ENCODE data around the gene ERCC2. TPM values are rescaled to one million over a fixed set of nuclear protein-coding genes. Genes with fewer than 3 reads are reported as not detected.

Gene ERCC2
- total and polyA plus RNA-seq, 2 of the 4 experiments (the other 2 are of a cell fraction) = 30.6 to 66.5 TPM

- H2AK9ac ChIP-seq (replicated peaks; ENCODE audit: low read depth, low read length, poor library complexity) = no peak overlapping the region
- no TSS peak for BruUV-seq (replicated peaks)
- no peak overlapping the region for H2AFZ ChIP-seq (replicated peaks; ENCODE audit: low read length, poor library complexity)
- no peak overlapping the region for H4K5ac ChIP-seq (ENCODE audit: low read depth, low read length)
- no peak overlapping the region for H4K8ac ChIP-seq (ENCODE audit: low read depth in 2 of 2, low read length in 2 of 2)
- ATAC-seq (ENCODE audit: low read depth) (no peak), DNase-seq (no peak)
- H3K4ac ChIP-seq (ENCODE audit: low read depth, low read length) = no peak overlapping the region
- H3K23ac ChIP-seq (ENCODE audit: low read depth, low read length) = no peak overlapping the region
- H3K9ac ChIP-seq (ENCODE audit: low read depth, low read length) = no peak overlapping the region
- in situ Hi-C loops (cut with MboI; ENCODE audit: low sequenced_read_pairs) = no loop called here
- H3K18ac ChIP-seq (ENCODE audit: low read depth, low read length) = no peak overlapping the region
- no peaks in the 10 kb centered on the region for H3K9me3 ChIP-seq (ENCODE audit: control insufficient read depth, insufficient read depth, low read length)
- H3K4me2 ChIP-seq (ENCODE audit: low read depth, low read length) = no peak overlapping the region
- H3K4me1 ChIP-seq (ENCODE audit: control insufficient read depth, insufficient read depth, low read length) = 0 out of 2 replicates have a peak, but pooled peaks cover 2% of the 10 kb centered on the region
- no peak overlapping the region for H3K14ac ChIP-seq (replicated peaks; ENCODE audit: low read depth, low read length)
- H4K20me1 ChIP-seq (ENCODE audit: insufficient read depth, low read length) = no peaks in the 10 kb centered on the region; the same call in 1 of the 2 replicates
- H3K27ac ChIP-seq (ENCODE audit: insufficient read depth, low read length) = no peak overlapping the region
- dilution Hi-C loops (cut with HindIII; ENCODE audit: low sequenced_read_pairs, unreplicated experiment) = no loop called here
- H2AK5ac ChIP-seq (ENCODE audit: low read depth, low read length) = no peak overlapping the region
- H2BK20ac ChIP-seq (ENCODE audit: low read depth, low read length) = no peak overlapping the region
- H2BK15ac ChIP-seq (ENCODE audit: low read depth, low read length) = no peak overlapping the region
- no peak overlapping the region for H3K56ac ChIP-seq (ENCODE audit: extremely low read depth, insufficient read depth, low read length)
- H3K4me3 ChIP-seq (ENCODE audit: insufficient read depth, low read depth, low read length) = no peak overlapping the region
- ChIA-PET CTCF (no interaction called here), POLR2A (ENCODE audit: unreplicated experiment) (no interaction called here)
- 86% methylated on average over 8 of the region's 15 CpGs; no CpG with 5 or more reads in 1 of the 2 experiments for WGBS, 2 experiments (ENCODE audit: extremely low coverage in 2 of 2, insufficient read length in 1 of 2)
- intact Hi-C loops (cut with micrococcal nuclease) = no loop called here
- no peaks in the 10 kb centered on the region for H3K27me3 ChIP-seq (ENCODE audit: control insufficient read depth, insufficient read depth, low read length)
- no peak for TF ChIP-seq RCOR1 (IDR thresholded peaks at IDR 0.05; ENCODE audit: insufficient replicate concordance, low read length)
- TF ChIP-seq MAFK (IDR thresholded peaks at IDR 0.05; ENCODE audit: low read depth, low read length) = no peak
- TF ChIP-seq SMC3 (IDR thresholded peaks at IDR 0.05; ENCODE audit: low read depth, low read length) = no peak
- TF ChIP-seq RAD21 (IDR thresholded peaks at IDR 0.05; ENCODE audit: low read length) = no peak
- TF ChIP-seq, protein P1, sequence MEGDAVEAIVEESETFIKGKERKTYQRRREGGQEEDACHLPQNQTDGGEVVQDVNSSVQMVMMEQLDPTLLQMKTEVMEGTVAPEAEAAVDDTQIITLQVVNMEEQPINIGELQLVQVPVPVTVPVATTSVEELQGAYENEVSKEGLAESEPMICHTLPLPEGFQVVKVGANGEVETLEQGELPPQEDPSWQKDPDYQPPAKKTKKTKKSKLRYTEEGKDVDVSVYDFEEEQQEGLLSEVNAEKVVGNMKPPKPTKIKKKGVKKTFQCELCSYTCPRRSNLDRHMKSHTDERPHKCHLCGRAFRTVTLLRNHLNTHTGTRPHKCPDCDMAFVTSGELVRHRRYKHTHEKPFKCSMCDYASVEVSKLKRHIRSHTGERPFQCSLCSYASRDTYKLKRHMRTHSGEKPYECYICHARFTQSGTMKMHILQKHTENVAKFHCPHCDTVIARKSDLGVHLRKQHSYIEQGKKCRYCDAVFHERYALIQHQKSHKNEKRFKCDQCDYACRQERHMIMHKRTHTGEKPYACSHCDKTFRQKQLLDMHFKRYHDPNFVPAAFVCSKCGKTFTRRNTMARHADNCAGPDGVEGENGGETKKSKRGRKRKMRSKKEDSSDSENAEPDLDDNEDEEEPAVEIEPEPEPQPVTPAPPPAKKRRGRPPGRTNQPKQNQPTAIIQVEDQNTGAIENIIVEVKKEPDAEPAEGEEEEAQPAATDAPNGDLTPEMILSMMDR (conservative IDR thresholded peaks at IDR 0.05; ENCODE audit: low read depth, low read length) = no peak
- no peak for TF ChIP-seq MAZ (IDR thresholded peaks at IDR 0.05; ENCODE audit: borderline replicate concordance, low read depth, low read length)
- peaks cover 5 to 39% of the 10 kb centered on the region in 2 experiments; a peak in 3 of 4 replicates for H3K79me1 ChIP-seq (ENCODE audit: low read depth in 1 of 2, low read length in 2 of 2)
- H4K91ac ChIP-seq (ENCODE audit: insufficient read depth, low read depth, low read length) = no peak overlapping the region
- H2BK120ac ChIP-seq (ENCODE audit: low read depth, low read length) = no peak overlapping the region
- H3K36me3 ChIP-seq (ENCODE audit: control insufficient read depth, insufficient read depth, low read length) = peaks cover 15% of the 10 kb centered on the region
- no peak overlapping the region for H2BK5ac ChIP-seq (ENCODE audit: low read depth, low read length, poor library complexity, severe bottlenecking)
- no peaks in the 10 kb centered on the region; the same call in 1 of the 2 replicates for H3K9me1 ChIP-seq (ENCODE audit: insufficient read depth, low read length)
Observed at GRCh38 chr19:45408830-45409556, 38.6 kb upstream of the ERCC2 start.

Measured in IMR-90 (cell line).